Panc1 (cell line): ENCODE results near the gene DLG2.

Experiments used
- POLR2AphosphoS5 ChIP-seq: IDR thresholded peaks from 2 replicates; pipeline ENCODE4 v1.6.1; 2012; ENCODE audit warnings: mild to moderate bottlenecking, low read depth, low read length, moderate library complexity
- TF ChIP-seq, protein P1 (sequence below): fragments of 450-650 bp; IDR thresholded peaks from 2 replicates; pipeline ENCODE4 v1.5.1; 2017; ENCODE audit warnings: mild to moderate bottlenecking

- TF ChIP-seq, protein P1, sequence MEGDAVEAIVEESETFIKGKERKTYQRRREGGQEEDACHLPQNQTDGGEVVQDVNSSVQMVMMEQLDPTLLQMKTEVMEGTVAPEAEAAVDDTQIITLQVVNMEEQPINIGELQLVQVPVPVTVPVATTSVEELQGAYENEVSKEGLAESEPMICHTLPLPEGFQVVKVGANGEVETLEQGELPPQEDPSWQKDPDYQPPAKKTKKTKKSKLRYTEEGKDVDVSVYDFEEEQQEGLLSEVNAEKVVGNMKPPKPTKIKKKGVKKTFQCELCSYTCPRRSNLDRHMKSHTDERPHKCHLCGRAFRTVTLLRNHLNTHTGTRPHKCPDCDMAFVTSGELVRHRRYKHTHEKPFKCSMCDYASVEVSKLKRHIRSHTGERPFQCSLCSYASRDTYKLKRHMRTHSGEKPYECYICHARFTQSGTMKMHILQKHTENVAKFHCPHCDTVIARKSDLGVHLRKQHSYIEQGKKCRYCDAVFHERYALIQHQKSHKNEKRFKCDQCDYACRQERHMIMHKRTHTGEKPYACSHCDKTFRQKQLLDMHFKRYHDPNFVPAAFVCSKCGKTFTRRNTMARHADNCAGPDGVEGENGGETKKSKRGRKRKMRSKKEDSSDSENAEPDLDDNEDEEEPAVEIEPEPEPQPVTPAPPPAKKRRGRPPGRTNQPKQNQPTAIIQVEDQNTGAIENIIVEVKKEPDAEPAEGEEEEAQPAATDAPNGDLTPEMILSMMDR = no peak
- TF ChIP-seq POLR2AphosphoS5 = no peak
Observed at GRCh38 chr11:85541683-85542082, 85.5 kb downstream of the DLG2 start.
